Gastrocnemius medialis (tissue), 4 donors: Measurements from ENCODE around the gene TCF4. TPM values are rescaled to one million over a fixed set of nuclear protein-coding genes. Genes with fewer than 3 reads are reported as not detected.

ENCODE experiments used
- ATAC-seq, 2 donors: fragments of 150-250 bp; one replicate each; pipeline ENCODE4 v1.9.1; 2016
- DNase-seq, 2 donors: peaks; one replicate each; pipeline ENCODE4 v3.0.0-alpha.2; 2019
- H3K27ac ChIP-seq, 4 donors: fragments of 200-600 bp; sonication (generic); 1 replicate in 1 of 4; 2 replicates in 3 of 4; pipeline ENCODE4 v1.5.1; 2016 to 2018; ENCODE audit warnings: mild to moderate bottlenecking in 2 of 4, moderate library complexity in 1 of 4
- H3K27me3 ChIP-seq, 3 donors: fragments of 200-600 bp; sonication (generic) in 2 of 3; 1 replicate in 1 of 3; 2 replicates in 2 of 3; pipeline versions ENCODE4 v1.5.1 to v1.6.0; 2016 to 2019; ENCODE audit warnings: mild to moderate bottlenecking in 1 of 3, moderate library complexity in 1 of 3
- H3K36me3 ChIP-seq, 2 donors: fragments of 200-600 bp; sonication (generic) in 1 of 2; one replicate each; pipeline ENCODE4 v1.5.1; 2017 to 2018
- H3K4me1 ChIP-seq, 2 donors: fragments of 200-600 bp; sonication (generic) in 1 of 2; one replicate each; pipeline ENCODE4 v1.5.1; 2016 to 2017; ENCODE audit warnings: mild to moderate bottlenecking in 2 of 2
- H3K4me3 ChIP-seq, 4 donors: fragments of 200-600 bp; sonication (generic) in 3 of 4; 1 replicate in 1 of 4; 2 replicates in 3 of 4; pipeline ENCODE4 v1.5.1; 2016 to 2019; ENCODE audit warnings: mild to moderate bottlenecking in 2 of 4
- H3K9me3 ChIP-seq, 3 donors: fragments of 200-600 bp; sonication (generic) in 2 of 3; 1 replicate in 1 of 3; 2 replicates in 2 of 3; pipeline ENCODE4 v1.5.1; 2016 to 2019
- POLR2A ChIP-seq, 2 donors: fragments of 450-650 bp; IDR thresholded peaks; one replicate each; pipeline ENCODE4 v1.6.1; 2017; ENCODE audit warnings: antibody characterized with exemption in 2 of 2, mild to moderate bottlenecking in 2 of 2, moderate library complexity in 2 of 2
- in situ Hi-C, 4 donors: fragments of 200-750 bp; cut with MboI; loops; one replicate each; pipeline versions ENCODE4 v1.15.0 to v1.8.0; 2017; ENCODE audit warnings: low sequenced_read_pairs in 4 of 4
- intact Hi-C: fragments of 100-400 bp; cut with DNase I; formaldehyde crosslinking; loops from one replicate; pipeline ENCODE4 v1.15.1; 2023; ENCODE audit warnings: low total_unique reads
- total RNA-seq, 4 donors: library from RNA; depleted of rRNA; stranded (reverse); fragments of >200 nt; gene quantifications; one replicate each; pipeline versions ENCODE4 v1.1.0 to v1.2.3, GENCODE V29; 2016
- TF ChIP-seq, protein P1 (sequence below), 5 experiments: fragments of 450-650 bp in 3 of 5; fragments of 200-600 bp in 2 of 5; sonication (generic) in 2 of 5; IDR thresholded peaks in 4 of 5; conservative IDR thresholded peaks in 1 of 5; 1 replicate in 4 of 5; 2 replicates in 1 of 5; pipeline ENCODE4 v1.5.1; 2016 to 2019; ENCODE audit warnings: antibody characterized with exemption in 5 of 5, mild to moderate bottlenecking in 3 of 5, moderate library complexity in 3 of 5

TCF4 gene
- total RNA-seq, 4 donors from 2014 or later: 40.3 to 60.6 (median 53.6) TPM

DNA sequence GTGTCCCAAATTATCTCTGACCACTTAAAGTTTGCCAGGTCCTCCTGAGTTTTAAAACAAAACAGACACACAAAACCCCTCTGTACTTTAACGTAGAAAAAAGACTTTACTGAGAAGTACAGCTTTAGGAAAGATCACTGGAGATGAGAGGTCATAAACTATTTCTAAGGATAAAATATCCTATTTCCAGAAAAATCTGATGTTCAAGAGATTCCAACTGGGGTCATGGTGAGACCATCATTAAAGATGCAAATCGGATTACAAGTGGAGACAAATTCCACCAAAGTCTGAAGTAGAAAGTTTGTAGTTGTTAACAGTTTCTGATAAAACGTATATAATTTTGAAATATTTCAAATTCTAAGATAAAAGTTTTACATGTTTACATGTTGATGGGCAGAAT is 241.6 kb downstream of the TCF4 start:
- in situ Hi-C loops: loop anchor here in 1 of 4 donors (25.0 kb wide), 2 partner anchors 109 to 1216 kb away; no protein-coding TSS in a partner anchor
- peak overlapping the region in 1 of 4 donors; percentile 26 for H3K27ac ChIP-seq
- no peak for ATAC-seq

DNA sequence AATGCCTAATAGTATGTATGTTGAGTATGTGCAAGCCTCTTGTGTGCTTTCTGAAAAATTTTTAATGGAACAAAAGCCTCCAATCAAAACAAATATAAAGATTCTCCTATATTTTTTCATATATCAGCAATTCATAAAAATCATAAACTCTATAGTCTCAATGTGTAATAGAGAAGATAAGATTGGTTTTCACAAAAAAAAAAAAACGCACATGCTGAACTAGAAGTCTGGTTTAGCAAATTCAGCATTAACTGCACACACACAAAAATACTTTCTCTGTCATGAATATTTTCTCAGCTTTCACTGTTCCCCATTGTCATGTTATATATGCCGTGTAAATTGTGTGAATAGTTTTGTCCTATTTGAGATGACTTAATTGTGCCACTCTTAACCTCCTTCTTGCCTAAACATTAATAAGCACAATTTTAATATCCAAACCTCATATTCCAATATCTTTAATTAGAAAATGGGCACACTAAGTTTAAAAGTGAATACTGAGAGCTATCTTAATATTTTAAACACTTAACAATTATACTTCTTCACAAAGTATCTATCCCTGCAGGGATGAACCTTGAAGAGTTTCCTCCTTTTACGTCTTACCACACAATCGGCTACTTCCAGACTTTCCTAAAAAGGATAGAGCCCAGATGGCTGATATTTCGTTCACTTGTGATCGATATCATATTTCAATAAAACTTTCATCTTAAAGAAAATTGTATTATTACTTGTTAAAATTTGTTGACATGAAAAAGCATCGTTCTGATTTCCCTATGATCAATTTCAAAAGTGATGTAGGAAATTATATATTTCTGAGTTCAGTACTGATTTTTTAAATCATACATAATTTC is 242.7 kb downstream of the TCF4 start:
- peaks cover 10 to 16% of the 10 kb centered on the region in 2 donors for H3K4me1 ChIP-seq
- H3K27me3 ChIP-seq: no peaks in the 10 kb centered on the region
- ATAC-seq (no peak), DNase-seq (no peak)
- intact Hi-C loops: no loop called here
- H3K9me3 ChIP-seq: no peaks in the 10 kb centered on the region
- H3K4me3 ChIP-seq: no peak overlapping the region
- no peaks in the 10 kb centered on the region for H3K36me3 ChIP-seq
- H3K27ac ChIP-seq: peak overlapping the region in 3 of 4 donors; percentile 26 to 34 (median 28)
- TF ChIP-seq, protein P1, sequence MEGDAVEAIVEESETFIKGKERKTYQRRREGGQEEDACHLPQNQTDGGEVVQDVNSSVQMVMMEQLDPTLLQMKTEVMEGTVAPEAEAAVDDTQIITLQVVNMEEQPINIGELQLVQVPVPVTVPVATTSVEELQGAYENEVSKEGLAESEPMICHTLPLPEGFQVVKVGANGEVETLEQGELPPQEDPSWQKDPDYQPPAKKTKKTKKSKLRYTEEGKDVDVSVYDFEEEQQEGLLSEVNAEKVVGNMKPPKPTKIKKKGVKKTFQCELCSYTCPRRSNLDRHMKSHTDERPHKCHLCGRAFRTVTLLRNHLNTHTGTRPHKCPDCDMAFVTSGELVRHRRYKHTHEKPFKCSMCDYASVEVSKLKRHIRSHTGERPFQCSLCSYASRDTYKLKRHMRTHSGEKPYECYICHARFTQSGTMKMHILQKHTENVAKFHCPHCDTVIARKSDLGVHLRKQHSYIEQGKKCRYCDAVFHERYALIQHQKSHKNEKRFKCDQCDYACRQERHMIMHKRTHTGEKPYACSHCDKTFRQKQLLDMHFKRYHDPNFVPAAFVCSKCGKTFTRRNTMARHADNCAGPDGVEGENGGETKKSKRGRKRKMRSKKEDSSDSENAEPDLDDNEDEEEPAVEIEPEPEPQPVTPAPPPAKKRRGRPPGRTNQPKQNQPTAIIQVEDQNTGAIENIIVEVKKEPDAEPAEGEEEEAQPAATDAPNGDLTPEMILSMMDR (IDR thresholded peaks at IDR 0.05 in 4 of 5, conservative IDR thresholded peaks at IDR 0.05 in 1 of 5): no peak
- TF ChIP-seq POLR2A (IDR thresholded peaks at IDR 0.05): no peak
- in situ Hi-C loops: loop anchor here in 1 of 4 donors (25.0 kb wide), 2 partner anchors 108 to 1217 kb away; no protein-coding TSS in a partner anchor

More for the DNA sequence above, 241.6 kb downstream of the TCF4 start:
- DNase-seq: no peak
- H3K4me3 ChIP-seq: no peak overlapping the region
- intact Hi-C loops: no loop called here
- H3K27me3 ChIP-seq: no peaks in the 10 kb centered on the region
- H3K4me1 ChIP-seq: peaks cover 10 to 18% of the 10 kb centered on the region in 2 donors
- no peaks in the 10 kb centered on the region for H3K36me3 ChIP-seq
- H3K9me3 ChIP-seq: no peaks in the 10 kb centered on the region
- TF ChIP-seq, protein P1 (IDR thresholded peaks at IDR 0.05 in 4 of 5, conservative IDR thresholded peaks at IDR 0.05 in 1 of 5): no peak
- no peak for TF ChIP-seq POLR2A (IDR thresholded peaks at IDR 0.05)

DNA sequence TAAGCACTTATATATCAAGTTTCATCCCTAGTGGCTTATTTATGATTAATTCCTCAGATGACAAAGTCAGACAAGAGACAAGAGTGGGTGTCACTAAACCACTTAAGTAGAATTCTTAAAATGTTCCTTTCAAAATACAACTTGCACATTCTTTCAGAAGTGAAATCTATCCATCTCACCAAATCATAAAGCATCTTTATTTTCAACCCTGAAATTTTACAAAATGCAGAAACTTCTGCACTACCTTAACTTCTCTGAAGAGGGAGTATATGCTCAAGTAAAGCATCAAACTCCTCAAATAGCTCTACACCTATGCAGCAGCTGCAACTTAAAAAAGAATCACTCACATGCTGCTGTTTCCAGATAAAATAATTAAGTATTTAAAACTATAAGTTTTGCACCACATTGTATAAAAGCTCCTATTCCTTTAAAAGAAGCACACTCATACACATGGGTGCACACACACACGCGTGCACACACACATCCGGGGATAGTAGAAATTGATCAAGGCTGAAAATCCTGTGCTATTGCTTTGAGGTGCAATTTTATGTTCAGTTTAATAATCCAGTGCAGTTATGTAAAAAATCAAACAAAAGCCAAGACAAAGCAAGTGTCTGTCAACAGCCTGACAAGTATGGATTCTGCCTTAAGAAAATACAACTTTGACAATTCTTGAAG is 244.5 kb downstream of the TCF4 start:
- in situ Hi-C loops: loop anchor here in 1 of 4 donors (25.0 kb wide), 2 partner anchors 106 to 1219 kb away; no protein-coding TSS in a partner anchor
- no peak for DNase-seq
- intact Hi-C loops: loop anchor here (2.0 kb wide), 1 partner anchor 437 kb away; no protein-coding TSS in a partner anchor
- Histone ChIP-seq H3K4me3 (no peak overlapping the region), H3K4me1 (peaks cover 16 to 28% of the 10 kb centered on the region in 2 donors), H3K36me3 (no peaks in the 10 kb centered on the region), H3K9me3 (no peaks in the 10 kb centered on the region), H3K27me3 (no peaks in the 10 kb centered on the region), H3K27ac (peak overlapping the region in 3 of 4 donors; percentile 15 to 28 (median 26))
- TF ChIP-seq, protein P1 (IDR thresholded peaks at IDR 0.05 in 4 of 5, conservative IDR thresholded peaks at IDR 0.05 in 1 of 5): peak in 4 of 5 experiments; percentile 54 to 65 (median 60)
- no peak for TF ChIP-seq POLR2A (IDR thresholded peaks at IDR 0.05)
- peak; percentile 55 to 68 for ATAC-seq

DNA sequence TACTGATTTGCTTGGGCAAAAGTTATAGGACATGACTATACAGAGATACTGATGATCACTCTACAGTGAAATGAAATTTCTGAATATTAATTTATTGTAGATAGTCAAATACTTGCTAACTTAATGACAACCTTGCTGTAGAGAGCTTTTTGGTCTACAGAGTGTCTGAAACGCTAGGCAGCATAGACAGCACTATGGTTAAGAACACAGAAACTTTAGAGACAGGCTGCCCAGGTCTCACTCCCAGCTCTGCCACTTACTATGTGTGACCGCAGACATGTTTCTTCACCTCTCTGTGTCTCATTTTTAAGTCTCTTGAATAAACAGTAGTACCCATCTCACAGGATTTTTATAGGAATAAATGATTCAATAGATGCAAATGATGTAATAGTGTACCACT is 247.0 kb downstream of the TCF4 start:
- H3K9me3 ChIP-seq: no peaks in the 10 kb centered on the region
- ATAC-seq: no peak
- no peak for DNase-seq
- in situ Hi-C loops (loop anchor here in 1 of 4 donors (25.0 kb wide), 2 partner anchors 104 to 1221 kb away; no protein-coding TSS in a partner anchor), intact Hi-C loops (no loop called here)
- no peaks in the 10 kb centered on the region for H3K36me3 ChIP-seq
- H3K4me3 ChIP-seq: no peak overlapping the region
- H3K27me3 ChIP-seq: no peaks in the 10 kb centered on the region
- TF ChIP-seq, protein P1 (IDR thresholded peaks at IDR 0.05 in 4 of 5, conservative IDR thresholded peaks at IDR 0.05 in 1 of 5): no peak
- no peak for TF ChIP-seq POLR2A (IDR thresholded peaks at IDR 0.05)
- H3K4me1 ChIP-seq: peaks cover 38 to 50% of the 10 kb centered on the region in 2 donors
- H3K27ac ChIP-seq: peak overlapping the region in 3 of 4 donors; percentile 21 to 83 (median 82)
